Measurements from ENCODE around the gene ZFP37. TPM values are rescaled to one million over a fixed set of nuclear protein-coding genes. Genes with fewer than 3 reads are reported as not detected.
A peak's percentile ranks its signal among the peaks of the same experiment; 100 is the strongest.

ZFP37 gene
- total RNA-seq, 2 donors from 2014 or later, result 0.65 to 1.5 TPM

GRCh38 chr9:113026200-113026599 is 30.3 kb downstream of the ZFP37 start:
- ATAC-seq, result no peak
- no peak for DNase-seq
- no peaks in the 10 kb centered on the region for H3K36me3 Mint-ChIP-seq (ENCODE audit: low read depth)
- H3K27me3 Mint-ChIP-seq, result no peaks in the 10 kb centered on the region
- no peak overlapping the region for H3K4me3 Mint-ChIP-seq
- H3K9me3 ChIP-seq (ENCODE audit: control insufficient read depth, low read length, poor library complexity, severe bottlenecking), result peaks cover 10% of the 10 kb centered on the region
- no peaks in the 10 kb centered on the region for H3K4me1 Mint-ChIP-seq
- H3K27ac Mint-ChIP-seq, result no peak overlapping the region

- H3K36me3 Mint-ChIP-seq (ENCODE audit: low read depth), result no peaks in the 10 kb centered on the region
- DNase-seq (no peak), ATAC-seq (no peak)
- no peaks in the 10 kb centered on the region for H3K4me1 Mint-ChIP-seq
- H3K4me3 Mint-ChIP-seq, result no peak overlapping the region
- peaks cover 4% of the 10 kb centered on the region for H3K9me3 ChIP-seq (ENCODE audit: control insufficient read depth, low read length, poor library complexity, severe bottlenecking)
- H3K27me3 Mint-ChIP-seq, result no peaks in the 10 kb centered on the region
- H3K27ac Mint-ChIP-seq, result no peak overlapping the region
Observed at GRCh38 chr9:113018247-113018646, 38.3 kb downstream of the ZFP37 start.

- no peaks in the 10 kb centered on the region for H3K9me3 ChIP-seq (ENCODE audit: control insufficient read depth, low read length, poor library complexity, severe bottlenecking)
- H3K4me3 Mint-ChIP-seq, result no peak overlapping the region
- H3K27me3 Mint-ChIP-seq, result no peaks in the 10 kb centered on the region
- no peak overlapping the region for H3K27ac Mint-ChIP-seq
- ATAC-seq, result no peak
- no peaks in the 10 kb centered on the region for H3K4me1 Mint-ChIP-seq
- DNase-seq, result no peak
- H3K36me3 Mint-ChIP-seq (ENCODE audit: low read depth), result no peaks in the 10 kb centered on the region
Observed at GRCh38 chr9:113012492-113012891, 44.0 kb downstream of the ZFP37 start.

GRCh38 chr9:113011911-113012381 is 44.6 kb downstream of the ZFP37 start, which contains the start of gene ZNF883:
TSS of gene ZNF883 (minus strand) at chr9:113012192.
- Mint-ChIP-seq H3K27ac (no peak within 1 kb of the TSS), H3K4me1 (no peaks in the 10 kb centered on the region), H3K4me3 (peak within 1 kb of the TSS; percentile 76), H3K36me3 (ENCODE audit: low read depth) (no peaks in the 10 kb centered on the region), H3K27me3 (no peaks in the 10 kb centered on the region)
- DNase-seq (peak in 1 of 3 donors; percentile 6), ATAC-seq (peak; percentile 75)
- no peaks in the 10 kb centered on the region for H3K9me3 ChIP-seq (ENCODE audit: control insufficient read depth, low read length, poor library complexity, severe bottlenecking)

- no peaks in the 10 kb centered on the region for H3K36me3 Mint-ChIP-seq (ENCODE audit: low read depth)
- H3K4me3 Mint-ChIP-seq, result no peak overlapping the region
- no peak overlapping the region for H3K27ac Mint-ChIP-seq
Observed at GRCh38 chr9:113005777-113006176, 50.7 kb downstream of the ZFP37 start.

GRCh38 chr9:112997236-112997941 is 59.1 kb downstream of the ZFP37 start:
- Mint-ChIP-seq H3K4me1 (no peaks in the 10 kb centered on the region), H3K36me3 (ENCODE audit: low read depth) (no peaks in the 10 kb centered on the region), H3K27me3 (no peaks in the 10 kb centered on the region), H3K27ac (no peak overlapping the region), H3K4me3 (no peak overlapping the region)
- no peak for DNase-seq
- peaks cover 15% of the 10 kb centered on the region for H3K9me3 ChIP-seq (ENCODE audit: control insufficient read depth, low read length, poor library complexity, severe bottlenecking)
- no peak for ATAC-seq

More at GRCh38 chr9:113005777-113006176, 50.7 kb downstream of the ZFP37 start:
- Mint-ChIP-seq H3K4me1 (no peaks in the 10 kb centered on the region), H3K27me3 (no peaks in the 10 kb centered on the region)
- no peak for ATAC-seq
- no peak for DNase-seq
- peaks cover 7% of the 10 kb centered on the region for H3K9me3 ChIP-seq (ENCODE audit: control insufficient read depth, low read length, poor library complexity, severe bottlenecking)

Other genes with a start within 250 kb of the ZFP37 start
- gene SLC46A2, start 165.8 kb downstream of the ZFP37 start, total RNA-seq, result under 1 TPM in 1 of 2 donors, not detected in 1; 0.47 TPM
- gene ZNF883, start 44.5 kb downstream of the ZFP37 start, total RNA-seq, result 1 to 10 TPM in 1 of 2 donors, not detected in 1; 1.3 TPM
- gene SLC31A2, start 94.3 kb upstream of the ZFP37 start, total RNA-seq, result 10 to 100 TPM in 1 of 2 donors, 1 to 10 TPM in 1; 6.6 to 12.8 TPM
- gene FKBP15, start 164.6 kb upstream of the ZFP37 start, total RNA-seq, result 10 to 100 TPM; 19.3 to 24.0 TPM
- 1 to 10 TPM; 2.3 to 4.0 TPM for gene SLC31A1, start 164.8 kb upstream of the ZFP37 start, total RNA-seq
- gene CDC26, start 218.8 kb upstream of the ZFP37 start, total RNA-seq, result 10 to 100 TPM; 20.2 to 22.8 TPM
- 10 to 100 TPM; 17.0 to 17.8 TPM for gene PRPF4, start 218.9 kb upstream of the ZFP37 start, total RNA-seq
- not detected for gene RNF183, start 246.7 kb upstream of the ZFP37 start, total RNA-seq